HG03103 (cell line): ENCODE measurements around the gene WDR7.
A peak's percentile ranks its signal among the peaks of the same experiment; 100 is the strongest.

ENCODE experiments used
- ATAC-seq: cut with Tn5 transposase; IDR thresholded peaks from one replicate; pipeline ENCODE4 v1.9.1; 2021; ENCODE audit warnings: low read depth; ENCODE audit not compliant: unreplicated experiment

Gene WDR7

DNA sequence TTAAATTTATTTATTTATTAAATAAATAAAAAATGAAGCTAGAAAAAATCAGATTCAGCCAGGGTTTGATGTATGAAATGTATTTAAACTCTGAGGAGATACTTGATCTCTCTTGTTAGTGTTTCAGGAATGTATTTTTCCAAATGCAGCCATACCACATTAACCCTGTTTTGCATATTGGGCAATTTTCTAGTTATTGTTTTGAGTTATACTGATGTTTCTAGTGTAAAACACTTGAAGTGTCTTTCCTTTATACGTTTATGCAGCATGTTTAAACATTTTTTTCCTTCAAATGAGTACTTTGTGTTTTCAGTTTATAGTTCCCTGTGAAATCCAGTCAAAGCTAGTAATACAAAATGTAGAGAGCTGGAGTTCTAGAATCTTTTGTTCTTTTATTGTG, 69.9 kb downstream of the WDR7 start:
- no peak for ATAC-seq

DNA sequence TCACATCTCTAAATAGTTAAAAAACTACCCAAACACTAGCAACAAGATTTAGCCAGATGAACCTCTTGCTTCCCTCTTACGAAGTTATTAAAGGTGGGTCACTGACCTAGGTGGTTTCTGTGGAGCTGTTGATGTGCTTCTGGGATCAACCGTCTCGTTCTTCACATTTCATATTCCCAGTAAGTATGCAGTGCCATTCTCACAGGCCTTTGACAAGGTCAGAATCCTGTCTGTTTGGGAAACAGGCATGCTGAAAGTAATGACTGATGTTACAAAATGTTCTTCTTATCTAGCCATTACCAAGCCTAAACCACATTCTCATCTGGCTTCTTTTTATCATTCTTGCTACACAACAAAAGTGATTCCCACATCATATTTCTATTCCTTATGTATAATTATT, 70.3 kb downstream of the WDR7 start:
- ATAC-seq, result no peak

DNA sequence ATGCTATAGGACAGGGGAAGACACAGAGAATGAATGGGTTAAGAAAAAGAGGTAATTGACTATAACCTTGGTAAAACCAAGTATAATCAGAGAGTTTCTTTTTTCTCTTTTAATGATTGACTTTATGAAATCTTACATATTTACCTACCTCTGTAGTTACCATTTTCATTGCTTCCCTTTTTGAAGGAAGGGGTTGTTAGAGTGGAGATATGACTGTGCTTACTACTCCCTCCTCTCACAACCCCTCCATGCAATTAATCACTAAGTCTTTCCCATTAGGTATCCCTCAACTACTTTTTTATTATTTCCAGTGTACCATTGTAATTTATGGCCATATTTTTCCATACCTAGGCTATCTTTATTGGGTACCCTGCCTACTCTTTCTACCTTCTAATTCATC, 71.4 kb downstream of the WDR7 start:
- ATAC-seq, result no peak

DNA sequence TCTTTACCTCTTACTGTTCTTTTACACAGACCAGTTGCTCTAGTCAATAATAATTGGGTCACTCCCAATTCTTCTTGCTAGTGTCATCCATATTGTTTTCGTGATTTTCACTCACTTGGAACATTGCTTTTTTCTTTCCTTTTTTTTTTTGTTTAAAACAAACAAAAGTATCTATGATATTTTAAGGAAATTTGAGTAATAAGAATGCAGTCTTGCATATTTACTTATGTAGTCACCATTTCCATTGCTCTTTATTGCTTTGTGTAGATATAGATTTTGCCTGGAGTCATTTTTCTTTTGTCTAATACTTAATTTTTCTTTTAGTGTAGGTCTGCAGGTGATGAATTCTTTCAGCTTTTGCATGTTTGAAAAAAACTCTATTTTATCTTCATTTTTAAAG, 71.9 kb downstream of the WDR7 start:
- ATAC-seq, result no peak

DNA sequence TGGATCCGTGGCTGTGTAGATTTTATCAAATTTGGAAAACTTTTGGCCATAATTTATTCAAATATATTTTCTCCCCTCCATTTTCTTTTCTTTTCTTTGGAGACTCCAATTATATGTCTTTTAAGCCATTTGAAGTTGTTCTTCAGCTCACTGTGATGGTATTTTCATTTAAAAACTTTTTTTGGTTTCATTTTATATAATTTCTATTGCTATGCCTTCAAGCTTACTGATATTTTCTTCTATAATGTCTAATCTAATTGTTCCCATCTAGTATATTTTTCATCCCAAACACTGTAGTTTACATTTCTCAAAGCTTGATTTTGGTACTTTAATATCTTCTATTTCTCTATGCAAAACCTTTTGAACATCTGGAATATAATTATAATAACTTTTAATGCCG, 72.5 kb downstream of the WDR7 start:
- ATAC-seq, result no peak

DNA sequence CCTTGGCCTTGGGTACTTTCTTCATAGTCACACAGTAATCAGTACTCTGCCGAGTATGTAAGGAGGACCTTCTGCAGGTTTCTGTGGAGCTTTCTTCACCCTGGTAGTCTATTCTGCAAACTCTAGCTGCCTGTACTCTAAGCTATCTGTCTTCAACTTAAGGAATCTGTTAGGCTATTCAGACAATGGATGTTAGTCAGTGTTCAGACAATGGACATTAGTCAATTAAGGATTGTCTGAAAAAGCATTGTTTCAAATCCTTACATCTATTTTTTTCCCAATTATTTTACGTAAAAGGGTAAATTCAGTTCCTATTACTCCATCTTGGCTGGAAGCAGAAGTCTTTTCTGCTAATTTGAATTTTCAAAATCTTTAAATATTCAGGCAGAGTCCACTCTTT, 75.7 kb downstream of the WDR7 start:
- no peak for ATAC-seq

DNA sequence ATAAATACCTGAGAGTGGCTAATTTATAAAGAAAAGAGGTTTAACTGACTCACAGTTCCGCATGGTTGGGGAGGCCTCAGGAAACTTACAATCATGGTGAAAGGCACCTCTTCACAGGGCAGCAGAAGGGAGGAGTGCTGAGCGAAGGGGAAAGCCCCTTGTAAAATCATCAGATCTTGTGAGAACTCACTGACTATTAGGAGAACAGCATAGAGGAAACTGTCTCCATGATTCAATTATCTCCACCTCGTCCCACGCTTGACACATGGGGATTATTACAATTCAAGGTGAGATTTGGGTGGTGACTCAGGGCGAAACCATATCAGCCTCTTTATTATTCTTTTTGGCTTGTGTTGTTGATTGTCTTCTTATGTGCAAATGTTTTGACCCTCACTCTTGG, 76.2 kb downstream of the WDR7 start:
- ATAC-seq, result no peak

DNA sequence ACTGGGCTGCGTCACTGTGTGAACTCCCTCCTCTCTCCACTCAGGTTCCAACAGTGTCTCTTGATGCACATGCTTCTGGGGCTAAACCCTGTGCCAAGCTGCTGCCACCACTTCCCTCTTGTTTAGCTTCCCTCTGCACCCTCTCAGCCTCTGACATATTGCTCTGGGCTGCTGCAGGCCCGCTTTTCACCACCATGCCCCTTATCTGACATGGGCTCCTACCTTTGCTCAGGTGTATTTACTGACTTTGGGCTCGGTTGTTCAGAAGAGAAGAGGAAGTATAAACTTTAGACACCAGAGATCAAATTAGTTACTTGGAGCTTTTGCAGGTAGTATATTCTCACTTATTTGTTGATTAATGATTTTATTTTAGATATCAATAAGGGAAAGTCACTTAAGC, 77.6 kb downstream of the WDR7 start:
- no peak for ATAC-seq

DNA sequence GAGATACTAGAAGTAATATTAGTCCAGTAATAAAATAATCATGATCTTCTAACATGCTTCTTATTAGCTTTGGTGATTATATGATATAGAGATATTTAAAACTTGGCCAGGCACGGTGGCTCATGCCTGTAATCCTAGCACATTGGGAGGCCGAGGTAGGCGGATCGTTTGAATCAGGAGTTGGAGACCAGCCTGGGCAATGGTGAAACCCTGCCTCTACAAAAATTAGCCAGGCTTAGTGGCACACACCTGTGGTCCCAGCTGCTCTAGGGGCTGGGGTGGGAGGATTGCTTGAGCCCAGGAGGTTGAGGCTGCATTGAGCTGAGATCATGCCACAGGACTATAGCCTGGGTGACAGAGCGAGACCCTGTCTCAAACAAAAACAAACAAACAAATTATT, 87.0 kb downstream of the WDR7 start:
- ATAC-seq, result no peak

DNA sequence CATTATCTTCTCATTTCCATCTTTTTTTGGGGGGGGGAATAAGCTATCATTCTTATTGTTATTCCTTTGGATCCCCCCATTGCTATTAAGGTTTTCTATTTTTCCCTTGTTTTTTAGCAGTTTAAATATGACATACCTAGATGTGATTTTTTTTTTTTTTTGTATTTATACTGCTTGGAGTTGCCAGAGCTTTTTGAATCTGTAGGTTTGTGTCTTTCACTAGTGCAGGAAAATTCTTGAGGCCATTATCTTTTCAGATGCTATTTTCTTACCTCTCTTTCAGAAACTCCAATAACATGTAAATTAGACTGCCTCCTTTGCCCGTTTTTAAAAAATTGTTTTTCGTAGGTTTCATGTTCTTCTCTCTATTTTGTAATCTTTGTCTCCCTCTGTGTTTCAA, 88.6 kb downstream of the WDR7 start:
- no peak for ATAC-seq

DNA sequence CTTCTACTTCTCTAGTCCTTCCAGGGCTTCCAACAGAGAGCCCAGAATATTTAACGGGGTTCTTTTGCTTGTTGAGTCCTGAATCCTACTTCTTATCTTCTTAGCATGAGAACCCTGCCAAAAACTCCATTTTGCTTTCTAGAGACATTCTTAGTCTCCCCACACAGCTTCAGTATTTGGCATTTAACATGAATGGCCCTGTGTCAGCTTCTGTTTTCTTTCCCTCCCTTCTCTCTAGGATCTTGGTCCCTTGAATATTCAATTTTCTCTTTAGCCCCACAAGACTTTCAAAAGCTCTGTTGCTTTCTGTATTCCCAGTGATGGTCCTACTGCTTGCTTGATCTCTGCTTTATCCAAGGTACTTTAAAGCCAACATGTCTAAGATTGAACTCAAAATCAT, 89.5 kb downstream of the WDR7 start:
- ATAC-seq, result no peak

DNA sequence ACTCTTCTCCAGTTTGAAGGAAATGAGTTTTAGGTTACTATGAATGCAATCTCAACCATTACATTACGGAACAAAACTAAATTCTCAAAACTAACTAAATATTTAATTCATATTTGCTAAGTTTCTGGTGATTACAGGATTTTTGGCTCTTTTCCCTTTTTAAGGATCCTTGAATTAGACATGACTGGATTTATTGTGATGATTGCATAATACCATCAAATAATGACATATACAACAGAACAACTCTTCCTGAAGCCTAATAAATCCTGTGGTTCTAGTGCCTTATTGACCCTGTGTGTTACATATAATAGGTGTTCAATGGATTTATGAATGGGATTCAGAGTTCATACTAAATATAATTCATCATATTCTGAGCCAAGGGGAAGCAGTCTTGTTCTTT, 90.5 kb downstream of the WDR7 start:
- no peak for ATAC-seq

DNA sequence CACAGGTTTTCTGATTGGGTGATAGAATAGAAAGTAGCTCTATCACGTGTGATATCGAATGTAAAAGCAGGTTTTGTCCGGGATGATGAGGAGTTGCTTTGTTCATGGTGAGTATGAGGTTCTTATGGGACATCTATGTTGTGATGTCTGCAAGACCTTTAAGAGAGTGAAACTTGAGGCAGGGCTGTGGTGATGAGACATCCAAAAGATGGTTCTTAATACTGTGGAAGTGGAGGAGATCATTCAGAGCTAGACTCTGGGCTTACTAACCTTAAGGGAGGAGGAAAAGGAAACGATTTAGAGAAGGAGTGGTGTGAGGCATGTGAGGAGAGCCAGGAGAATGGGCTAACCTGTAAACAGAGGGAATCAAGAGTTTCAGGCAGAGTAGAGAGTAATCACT, 92.0 kb downstream of the WDR7 start:
- ATAC-seq, result no peak

DNA sequence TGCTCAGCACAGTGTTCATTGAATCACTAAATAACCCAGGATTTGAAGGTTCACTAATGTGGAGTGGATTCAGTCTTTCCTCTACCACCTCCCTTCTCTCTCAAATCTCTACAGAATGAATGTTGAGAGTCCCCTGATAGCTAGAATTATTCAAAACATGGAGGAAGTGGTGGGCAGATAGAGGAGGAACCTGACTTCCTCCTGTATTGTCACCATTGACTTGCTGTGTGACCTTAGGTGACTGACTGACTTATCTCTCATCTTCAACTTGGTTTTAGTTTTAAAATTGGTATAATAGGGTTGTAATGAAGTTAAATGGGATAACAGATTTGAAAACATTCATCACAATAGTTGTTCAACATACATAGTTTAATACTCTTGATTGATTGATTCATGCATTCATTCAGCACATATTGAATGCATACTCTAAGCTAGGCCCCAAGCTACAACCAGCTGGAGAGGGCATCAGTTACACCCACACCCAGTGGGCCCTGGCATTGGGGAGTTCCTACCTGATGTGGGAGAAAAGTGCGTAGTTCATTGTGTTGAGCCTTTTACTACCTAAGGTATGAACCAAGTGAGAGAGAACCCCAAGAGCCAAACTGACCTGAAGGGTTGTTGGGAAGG, 96.0 kb downstream of the WDR7 start:
- ATAC-seq, result peak; percentile 66

DNA sequence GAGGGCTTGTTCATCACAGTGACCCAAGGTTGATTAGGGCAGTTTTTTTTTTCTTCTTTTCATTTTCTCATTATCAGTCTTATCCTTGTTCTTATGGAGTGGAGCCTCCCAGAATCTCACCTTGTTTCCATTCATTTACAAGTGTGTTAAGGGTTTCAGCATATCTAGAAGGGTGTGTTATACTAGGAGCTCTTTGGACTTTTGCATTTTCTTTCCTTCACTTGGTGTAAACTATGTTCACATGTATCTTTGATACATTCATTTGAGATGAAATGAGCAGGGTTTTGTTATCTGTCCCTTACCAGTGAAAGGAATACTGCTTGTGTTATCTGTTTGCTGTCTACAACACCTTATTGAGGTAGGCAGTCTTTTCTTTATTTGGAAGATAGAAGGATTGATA, 96.7 kb downstream of the WDR7 start:
- no peak for ATAC-seq

DNA sequence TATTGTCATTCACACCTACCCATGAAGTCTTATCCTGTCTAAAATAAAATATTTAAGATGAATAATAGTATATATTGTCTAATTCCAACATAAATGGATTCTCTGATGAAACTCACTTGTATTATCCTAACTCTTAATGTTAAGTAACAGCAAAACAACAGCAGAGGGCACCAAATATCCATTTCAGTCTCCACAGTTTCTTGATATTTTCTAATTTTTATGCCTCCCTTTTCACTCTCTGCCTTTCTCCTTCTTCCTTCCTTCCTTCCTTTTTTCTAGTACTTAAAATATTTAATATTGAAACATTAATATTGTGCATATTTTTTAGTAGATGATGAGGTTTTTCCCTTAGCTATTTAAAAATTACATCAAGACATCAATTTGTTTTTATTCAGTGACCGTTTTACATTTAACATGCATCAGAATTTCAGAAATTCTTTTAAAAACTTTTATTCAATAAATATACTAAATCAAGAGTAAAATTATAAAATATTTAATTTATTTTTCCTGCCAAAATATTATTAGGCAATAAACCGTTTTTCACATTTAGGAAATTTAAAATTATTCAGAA, 97.6 kb downstream of the WDR7 start:
- ATAC-seq, result no peak

DNA sequence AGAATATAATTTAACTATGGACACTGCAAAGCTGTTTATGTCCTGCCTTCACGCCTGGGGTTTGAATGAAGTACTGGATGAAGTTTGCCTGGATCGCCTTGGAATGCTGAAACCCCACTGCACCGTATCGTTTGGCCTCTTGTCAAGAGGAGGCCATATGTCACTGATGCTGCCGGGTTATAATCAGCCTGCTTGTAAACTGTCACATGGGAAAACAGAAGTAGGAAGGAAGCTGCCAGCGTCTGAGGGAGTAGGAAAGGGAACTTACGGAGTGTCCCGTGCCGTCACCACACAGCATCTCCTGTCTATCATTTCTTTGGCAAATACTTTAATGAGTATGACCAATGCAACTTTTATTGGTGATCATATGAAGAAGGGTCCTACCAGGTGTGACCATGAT, 105.8 kb downstream of the WDR7 start:
- no peak for ATAC-seq

DNA sequence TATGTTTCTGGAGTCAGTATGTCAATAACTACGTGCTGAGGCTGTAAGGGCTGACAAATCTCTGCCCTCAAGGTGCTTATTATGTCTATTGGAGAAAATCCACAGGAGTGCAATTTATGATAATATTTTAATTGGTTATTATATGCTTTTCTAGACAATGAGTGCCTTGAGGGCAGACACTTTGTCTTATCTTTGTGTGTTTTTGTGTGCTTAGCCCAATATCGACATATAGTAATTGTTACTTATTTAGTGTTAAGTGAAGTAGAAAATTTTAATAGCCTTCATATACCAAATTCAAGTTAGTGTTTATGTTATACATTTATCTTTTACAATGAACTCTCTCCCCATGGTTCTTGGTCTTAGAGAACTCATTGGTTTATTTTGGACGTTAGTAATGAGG, 118.9 kb downstream of the WDR7 start:
- ATAC-seq, result no peak

DNA sequence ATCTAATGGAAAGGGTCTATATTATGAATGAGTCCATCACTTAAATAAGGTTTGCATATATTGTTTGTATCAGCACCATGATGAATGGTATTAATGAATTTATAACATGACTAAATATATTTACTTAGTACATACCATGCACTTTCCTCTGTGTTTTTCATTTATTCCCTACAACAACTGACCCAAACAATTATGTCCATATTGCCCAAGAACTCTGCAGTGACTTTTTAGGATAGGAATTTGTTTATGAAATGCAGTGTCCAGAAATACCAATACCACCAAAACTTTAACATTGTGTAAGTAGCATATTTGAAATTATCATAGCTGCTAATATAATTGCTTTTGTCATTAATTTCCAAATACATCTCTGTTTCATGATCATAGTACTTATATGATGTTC, 119.7 kb downstream of the WDR7 start:
- no peak for ATAC-seq

DNA sequence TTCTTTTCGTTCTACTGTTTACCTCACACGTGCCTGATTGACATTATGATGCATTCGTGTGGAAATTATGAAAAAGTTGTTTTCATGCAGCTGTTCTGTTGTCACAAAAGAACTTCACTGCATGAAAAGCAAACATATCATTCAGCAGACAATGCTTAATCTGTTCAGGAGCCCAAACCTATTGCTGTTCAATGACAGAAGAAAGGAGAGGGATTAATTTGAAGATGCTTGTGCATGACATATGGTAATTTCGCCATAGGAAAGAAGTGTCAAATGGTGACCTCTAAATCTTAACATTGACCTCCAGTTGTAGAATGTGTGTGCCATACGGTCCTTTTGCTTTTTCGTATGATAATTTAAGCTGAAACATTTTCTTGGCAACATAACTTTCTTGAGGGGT, 124.5 kb downstream of the WDR7 start:
- ATAC-seq, result no peak

DNA sequence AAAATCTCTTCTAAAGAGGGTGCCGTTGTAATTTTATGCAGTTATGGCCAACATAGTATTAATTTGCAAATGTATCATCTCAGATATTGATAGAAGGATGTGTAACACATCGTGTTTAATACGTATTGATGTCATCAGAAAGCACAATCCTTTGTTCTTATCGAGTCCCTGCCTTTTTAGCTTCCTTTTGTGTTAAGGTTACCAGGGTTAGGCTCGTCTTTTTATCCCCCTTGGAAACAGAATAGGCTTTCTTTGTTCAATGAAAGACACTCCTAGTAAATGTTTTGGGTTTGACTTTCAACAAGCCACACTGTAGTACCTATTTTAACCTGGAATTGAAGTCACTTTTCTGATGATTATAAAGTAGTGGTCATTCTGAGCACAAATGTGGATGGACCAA, 136.2 kb downstream of the WDR7 start:
- no peak for ATAC-seq

DNA sequence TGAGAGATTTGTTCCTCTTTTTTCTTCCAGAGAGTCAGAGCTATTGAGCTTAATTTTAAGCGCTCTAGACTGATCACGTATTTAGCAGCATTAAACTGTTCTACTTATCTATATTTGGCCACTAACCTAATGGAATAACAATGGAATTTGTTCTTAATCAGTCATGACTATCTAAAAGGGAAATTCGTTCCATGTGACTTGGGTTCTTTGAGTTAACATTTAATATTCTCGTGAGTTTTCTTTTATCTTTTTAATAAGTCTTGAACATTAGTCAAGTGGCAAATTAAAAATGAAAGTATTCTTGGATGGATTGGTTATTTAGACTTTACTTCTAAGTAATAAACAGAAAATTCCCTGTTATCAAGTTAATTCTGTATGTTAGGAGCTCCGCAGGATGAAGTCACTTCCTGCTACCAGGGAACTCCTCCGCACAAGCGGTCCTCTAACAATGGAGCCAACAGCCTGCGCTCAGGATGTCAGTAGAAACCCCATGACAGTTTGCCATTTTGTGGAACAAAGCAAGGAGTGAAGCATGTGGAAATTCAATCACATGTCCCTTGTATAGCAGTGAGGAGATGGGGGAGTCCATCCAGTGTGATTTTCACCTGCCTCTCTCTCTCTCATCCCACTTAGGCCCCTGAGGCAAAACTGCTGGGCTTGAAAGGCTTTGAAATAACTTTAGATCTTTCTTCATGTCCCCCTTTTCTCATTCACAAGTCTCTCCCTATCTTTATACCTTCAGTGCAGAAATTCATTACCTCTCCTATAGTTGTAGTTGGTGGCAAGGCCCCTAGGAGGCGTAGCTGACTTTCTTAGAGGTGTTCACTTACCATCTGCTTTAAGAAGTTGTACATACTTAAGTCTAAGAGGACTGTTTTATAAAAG, 138.1 kb downstream of the WDR7 start:
- no peak for ATAC-seq
